ENCODE results near the gene SDCCAG8.

The SDCCAG8 gene

GRCh38 chr1:243299069-243299468, 43.2 kb downstream of the SDCCAG8 start:
- TF ChIP-seq CTCF (IDR thresholded peaks at IDR 0.05; ENCODE audit: low read depth, low read length) = no peak
- no peak for DNase-seq (ENCODE audit: extremely low read depth, low read depth)

- no peak for DNase-seq (ENCODE audit: extremely low read depth, low read depth)
- no peak for TF ChIP-seq CTCF (IDR thresholded peaks at IDR 0.05; ENCODE audit: low read depth, low read length)
Measured at GRCh38 chr1:243301059-243301458, 45.2 kb downstream of the SDCCAG8 start.

- DNase-seq (ENCODE audit: extremely low read depth, low read depth) = no peak
- TF ChIP-seq CTCF (IDR thresholded peaks at IDR 0.05; ENCODE audit: low read depth, low read length) = no peak
Measured at GRCh38 chr1:243311809-243312208, 56.0 kb downstream of the SDCCAG8 start.

- no peak for DNase-seq (ENCODE audit: extremely low read depth, low read depth)
Measured at GRCh38 chr1:243312952-243313634, 57.3 kb downstream of the SDCCAG8 start.

GRCh38 chr1:243313635-243314536, 58.0 kb downstream of the SDCCAG8 start:
- DNase-seq (ENCODE audit: extremely low read depth, low read depth) = no peak
- TF ChIP-seq CTCF (IDR thresholded peaks at IDR 0.05; ENCODE audit: low read depth, low read length) = no peak

More at GRCh38 chr1:243312952-243313634, 57.3 kb downstream of the SDCCAG8 start:
- TF ChIP-seq CTCF (IDR thresholded peaks at IDR 0.05; ENCODE audit: low read depth, low read length) = no peak

- DNase-seq (ENCODE audit: extremely low read depth, low read depth) = no peak
- no peak for TF ChIP-seq CTCF (IDR thresholded peaks at IDR 0.05; ENCODE audit: low read depth, low read length)
Measured at GRCh38 chr1:243315455-243315854, 59.6 kb downstream of the SDCCAG8 start.

- TF ChIP-seq CTCF (IDR thresholded peaks at IDR 0.05; ENCODE audit: low read depth, low read length) = no peak
- no peak for DNase-seq (ENCODE audit: extremely low read depth, low read depth)
Measured at GRCh38 chr1:243315893-243316292, 60.1 kb downstream of the SDCCAG8 start.
